ENCODE measurements around the gene RXRG. TPM values are rescaled to one million over a fixed set of nuclear protein-coding genes. Genes with fewer than 3 reads are reported as not detected.

Gene RXRG
- polyA plus RNA-seq, 3 donors = 3.5 to 12.3 (median 4.4) TPM

DNA sequence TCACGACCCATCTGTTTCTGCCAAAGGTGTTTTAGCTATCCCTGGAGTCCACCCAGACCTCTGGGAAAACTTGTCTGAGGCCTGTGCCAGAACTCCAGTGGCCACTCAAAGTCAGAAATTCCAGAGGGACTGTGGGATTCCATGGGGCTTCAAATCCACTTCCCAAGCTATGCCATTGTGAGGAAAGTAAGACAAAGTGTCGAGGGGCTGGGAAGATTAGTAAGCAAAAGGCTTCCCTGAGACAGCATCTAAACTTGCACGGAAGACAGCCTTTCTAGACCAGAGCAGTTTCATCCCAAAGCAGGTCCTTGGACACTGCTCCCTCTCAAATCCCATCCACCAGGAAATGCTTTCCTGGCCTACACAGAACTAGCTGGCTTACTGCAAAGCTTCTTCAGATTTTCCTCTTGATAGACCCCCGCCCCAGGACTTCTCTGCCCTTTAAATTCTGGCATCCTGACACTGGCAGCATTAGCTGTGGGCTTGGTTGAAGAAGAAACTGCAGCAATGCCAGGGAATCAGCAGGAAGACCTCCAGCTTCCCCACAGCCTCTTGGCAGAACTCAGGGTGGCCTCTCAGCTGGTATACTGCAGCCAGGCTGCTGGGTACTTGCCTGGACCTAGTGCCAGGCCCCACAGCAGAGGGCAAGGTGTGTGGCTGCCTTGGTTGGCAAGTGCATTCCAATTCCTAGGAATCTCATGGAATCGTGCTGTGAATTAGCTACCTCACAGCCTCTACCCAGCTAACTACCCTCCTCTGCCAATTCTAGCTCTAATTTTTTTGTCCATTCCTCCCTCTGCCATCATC is 61.1 kb downstream of the RXRG start:
- 62 to 69% (median 68%) methylated on average over 5 of the region's 5 CpGs for WGBS, 3 donors
- H3K27ac ChIP-seq (ENCODE audit: low read depth, low read length) = no peak overlapping the region

DNA sequence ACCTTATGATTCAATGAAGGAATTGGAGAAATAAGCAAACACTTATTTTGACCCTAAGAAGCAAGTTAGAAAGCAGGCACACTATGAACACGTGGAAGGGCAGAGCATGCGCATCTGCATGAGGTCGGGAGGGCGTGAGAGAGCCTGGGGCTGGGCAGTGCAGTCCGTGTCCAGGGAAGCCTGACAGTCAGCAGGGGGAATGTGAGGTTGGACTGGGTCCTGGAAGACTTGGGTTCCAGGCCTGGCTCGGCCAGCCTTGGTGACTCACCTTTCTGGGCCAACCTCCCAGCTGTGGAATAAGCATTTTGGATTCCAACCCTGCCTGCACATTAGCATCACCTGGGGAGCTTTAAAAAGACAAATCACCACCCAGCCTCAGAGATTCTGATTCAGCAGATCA is 61.9 kb downstream of the RXRG start:
- 55 to 63% (median 58%) methylated on average over 6 of the region's 6 CpGs for WGBS, 3 donors

DNA sequence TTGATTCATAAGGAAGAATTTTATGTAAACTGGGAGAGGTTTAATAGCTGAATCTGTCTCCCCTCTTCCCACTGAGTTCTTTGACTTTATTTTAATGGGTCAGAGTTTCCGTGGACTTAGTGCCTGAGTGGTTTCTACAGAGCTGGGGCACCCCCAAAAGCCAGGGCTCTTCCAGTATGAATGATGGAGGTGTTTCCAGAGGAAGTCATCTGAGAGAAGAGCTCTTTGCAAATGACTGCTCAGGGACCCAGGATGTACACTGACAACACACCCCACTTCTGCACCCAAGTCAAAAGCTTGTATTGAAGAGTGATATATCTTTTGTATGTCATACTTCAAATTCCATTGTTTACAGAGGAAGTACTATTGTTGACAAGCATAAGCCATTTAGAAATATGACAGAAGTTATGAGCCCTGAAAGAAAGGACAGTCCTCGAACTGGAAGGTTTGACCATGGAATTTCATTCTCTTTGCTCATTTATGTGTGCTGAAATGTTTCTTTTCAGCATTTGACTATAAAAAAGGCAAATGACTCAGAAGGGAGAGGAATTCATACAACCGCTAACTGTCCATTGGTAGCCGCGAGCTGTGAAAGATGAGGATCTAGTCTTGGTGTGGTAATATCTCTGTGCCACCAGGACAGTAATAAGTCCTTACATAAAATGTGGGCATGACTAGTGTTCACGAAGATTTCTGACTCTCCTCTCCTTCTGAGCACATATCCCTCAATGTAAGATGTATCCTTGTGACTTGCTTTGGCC is 63.0 kb downstream of the RXRG start:
- 79 to 90% (median 80%) methylated on average over 6 of the region's 6 CpGs for WGBS, 3 donors
- no peak overlapping the region for H3K27ac ChIP-seq (ENCODE audit: low read depth, low read length)

More for the DNA sequence above, 61.9 kb downstream of the RXRG start:
- no peak overlapping the region for H3K27ac ChIP-seq (ENCODE audit: low read depth, low read length)

DNA sequence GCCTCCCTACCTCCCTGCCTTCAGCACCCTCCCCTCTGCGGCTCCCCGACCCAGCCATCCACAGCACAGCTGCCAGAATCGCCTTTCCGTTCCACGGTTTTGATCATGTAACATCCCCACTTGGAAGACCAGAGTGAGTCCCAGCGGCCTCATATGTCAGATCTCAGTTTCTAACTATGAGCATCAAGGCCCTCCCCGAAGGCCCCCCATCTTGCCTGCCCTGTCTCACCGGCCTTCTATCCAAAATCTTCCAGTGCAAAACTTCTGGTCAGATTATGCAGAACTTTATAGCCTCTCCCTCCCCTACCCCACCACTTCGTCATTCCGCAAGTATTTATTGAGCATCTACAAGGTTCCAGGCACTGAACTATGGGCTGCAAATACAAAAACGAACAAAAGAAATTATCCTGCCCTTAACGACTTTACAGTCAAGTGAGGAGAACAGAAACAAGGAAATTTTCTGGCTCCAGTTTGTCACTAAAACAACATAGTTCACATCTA is 68.1 kb downstream of the RXRG start:
- WGBS, 3 donors = 9 to 21% (median 15%) methylated on average over 12 of the region's 12 CpGs
- no peak overlapping the region for H3K27ac ChIP-seq (ENCODE audit: low read depth, low read length)

DNA sequence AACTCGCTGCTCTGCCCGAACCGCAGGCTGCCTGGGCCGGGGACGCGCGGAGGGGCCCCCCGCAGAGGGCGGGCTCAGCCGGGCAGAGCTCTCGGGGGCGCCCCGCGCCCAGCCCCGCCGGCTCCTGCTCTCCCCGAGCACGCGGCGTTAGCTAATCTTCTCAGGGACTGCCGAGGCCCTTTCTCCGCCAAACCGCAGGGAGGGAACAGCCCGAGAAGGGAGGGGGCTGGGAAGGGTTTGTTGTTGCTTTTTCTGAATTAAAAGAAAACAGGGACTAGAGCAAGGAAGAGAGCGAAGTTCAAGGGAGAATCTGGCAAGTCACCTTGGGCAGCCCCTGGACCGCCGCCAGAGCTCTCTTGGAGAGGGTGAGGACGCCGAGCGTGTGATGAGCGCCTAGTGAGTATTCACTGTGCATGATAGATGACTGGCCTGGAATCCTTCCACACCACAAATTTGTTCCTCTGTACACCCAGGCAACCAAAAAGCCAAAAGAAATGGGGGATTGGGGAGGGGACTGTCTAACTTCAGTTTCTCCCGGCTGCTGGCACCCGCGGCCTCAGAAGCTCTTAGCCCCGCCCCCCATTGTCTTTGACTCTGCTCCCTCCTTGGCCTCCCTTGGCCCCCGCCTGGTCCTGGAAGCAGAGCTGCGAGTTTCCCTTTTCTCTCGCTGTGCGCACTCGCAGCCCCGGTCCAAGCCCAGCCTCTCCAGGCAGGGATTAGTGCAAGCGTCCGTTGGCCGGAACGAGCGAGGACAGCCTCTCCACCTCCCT is 68.7 kb downstream of the RXRG start:
- WGBS, 3 donors = 1 to 2% (median 1%) methylated on average over 45 to 46 of the region's 46 CpGs
- H3K27ac ChIP-seq (ENCODE audit: low read depth, low read length) = peak overlapping the region; percentile 60

DNA sequence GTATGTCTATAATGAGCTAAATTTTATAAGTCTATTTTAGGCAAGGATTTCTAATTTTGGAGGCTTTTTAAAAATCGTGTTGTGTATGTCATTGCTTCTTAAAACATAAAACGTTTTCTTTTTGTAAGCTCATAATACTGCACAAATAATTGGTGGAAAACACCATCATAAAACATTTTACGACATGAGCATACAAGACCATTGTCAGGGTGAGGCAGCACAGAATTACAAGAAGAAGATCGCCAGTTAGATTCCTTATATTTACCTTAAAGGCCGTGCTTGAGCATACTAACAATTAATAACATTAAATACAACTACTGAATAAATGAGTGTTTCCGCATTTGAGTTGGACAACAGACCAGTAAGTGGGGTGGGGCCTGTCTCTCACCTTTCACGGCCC is 69.3 kb downstream of the RXRG start:
- WGBS, 3 donors = 18 to 32% (median 21%) methylated on average over 7 of the region's 7 CpGs
- peak overlapping the region; percentile 60 for H3K27ac ChIP-seq (ENCODE audit: low read depth, low read length)

DNA sequence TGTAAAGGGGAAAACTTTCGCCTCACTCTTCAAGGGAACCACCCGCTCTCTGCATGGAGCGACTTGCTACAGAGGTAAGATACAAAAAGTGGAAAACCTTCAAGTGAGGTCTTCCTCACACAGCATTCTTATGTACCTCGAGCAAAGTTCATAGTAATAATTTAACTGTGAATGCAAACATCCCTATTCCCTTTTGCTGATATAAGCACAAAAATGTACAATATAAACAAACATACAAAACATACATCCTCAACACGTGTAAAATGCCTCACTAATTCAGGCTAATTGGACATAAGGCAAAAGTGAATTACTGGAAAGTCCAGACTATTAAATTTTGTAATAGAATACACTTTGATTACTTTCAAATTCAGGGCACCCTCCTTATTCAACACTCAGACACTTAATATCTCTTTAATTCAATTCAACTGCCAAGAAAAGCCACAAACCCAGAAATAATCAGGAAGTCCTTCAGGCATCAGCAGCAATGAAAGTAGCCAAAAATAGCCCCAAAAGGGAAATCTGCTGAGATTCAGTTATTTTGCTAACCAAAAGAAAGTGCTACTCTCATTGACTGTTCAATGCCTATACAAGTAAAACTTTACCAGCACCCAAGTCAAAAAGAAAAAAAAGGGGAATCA is 73.2 kb downstream of the RXRG start:
- WGBS, 3 donors = 30 to 37% (median 35%) methylated on average over 5 of the region's 5 CpGs
- no peak overlapping the region for H3K27ac ChIP-seq (ENCODE audit: low read depth, low read length)

DNA sequence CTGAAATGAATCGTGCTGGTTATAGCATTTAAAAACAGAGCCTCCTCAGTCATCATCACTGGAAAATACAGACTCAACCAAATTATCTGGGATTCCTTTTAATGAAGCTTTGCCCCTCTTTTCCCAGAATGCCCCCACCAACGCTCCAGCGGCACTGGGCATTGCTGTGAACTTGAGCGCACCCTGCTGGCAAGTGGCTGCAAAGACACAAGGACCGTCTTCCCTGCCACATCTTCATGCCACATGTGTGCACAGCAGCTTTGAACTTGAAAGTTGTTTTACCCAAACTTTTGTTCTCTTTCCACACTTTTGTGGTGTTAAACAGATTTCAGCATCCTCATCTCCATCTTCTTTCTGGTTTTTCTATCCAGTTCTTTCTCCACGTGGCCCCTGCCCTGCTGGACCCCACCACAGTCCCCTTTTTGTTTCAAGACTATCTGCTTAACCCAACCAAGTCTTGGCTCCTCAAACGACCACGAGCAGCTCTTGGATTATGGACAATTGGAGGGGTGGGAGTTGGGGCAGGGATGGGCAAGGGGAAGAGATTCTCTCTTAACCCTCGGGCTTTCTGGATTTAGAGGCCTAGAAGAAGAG is 75.6 kb downstream of the RXRG start:
- WGBS, 3 donors = 20 to 21% (median 21%) methylated on average over 9 of the region's 9 CpGs
- H3K27ac ChIP-seq (ENCODE audit: low read depth, low read length) = no peak overlapping the region

DNA sequence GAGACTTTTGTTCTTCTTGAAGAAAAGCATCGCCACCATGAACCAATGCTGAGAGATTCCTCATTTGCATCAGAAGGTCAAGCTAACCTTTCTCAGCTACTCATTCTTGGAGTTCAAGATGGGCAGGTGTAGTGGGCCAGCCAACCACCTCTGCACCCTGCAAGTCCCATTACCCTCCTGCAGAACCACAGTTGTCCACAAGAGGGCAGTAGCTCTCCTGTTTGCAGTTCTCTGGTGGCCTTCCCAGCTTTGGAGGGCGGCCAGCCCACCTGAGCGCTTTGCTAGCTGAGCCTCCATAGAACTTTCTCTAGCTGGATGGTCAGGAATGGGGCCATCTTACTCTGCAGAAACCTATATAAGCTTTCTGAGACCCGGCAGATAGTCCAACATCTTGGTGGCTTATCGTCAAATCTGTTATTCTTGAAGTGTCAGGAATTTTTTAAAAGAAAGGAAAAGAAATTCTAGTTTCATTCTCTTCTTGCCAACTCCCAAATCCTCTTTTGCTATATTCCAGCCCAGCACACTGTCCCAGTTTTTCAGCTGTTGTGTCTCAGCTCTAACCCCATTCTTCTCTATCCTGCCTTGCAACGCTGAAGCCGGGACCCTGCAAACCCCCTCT is 77.4 kb downstream of the RXRG start:
- 45 to 47% (median 45%) methylated on average over 7 of the region's 7 CpGs for WGBS, 3 donors

DNA sequence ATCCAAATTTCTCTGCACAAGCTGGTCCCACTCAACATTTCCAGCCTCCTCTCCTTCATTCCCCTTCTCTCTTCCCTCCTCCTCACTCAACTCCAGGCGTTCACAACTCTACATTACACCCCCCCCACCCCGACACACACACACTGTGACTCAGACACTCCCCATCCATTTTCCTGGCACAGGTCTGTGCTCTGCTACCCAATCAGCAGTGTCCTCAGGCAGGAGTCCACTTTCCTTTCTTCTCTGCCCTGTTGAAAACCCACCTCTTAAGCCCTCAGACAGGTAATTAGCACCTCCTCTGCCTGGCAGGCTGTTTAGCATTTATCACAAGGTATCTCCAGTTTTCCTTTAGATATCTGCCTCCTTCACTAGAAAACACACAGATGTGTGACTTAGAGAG is 79.6 kb downstream of the RXRG start:
- no peak overlapping the region for H3K27ac ChIP-seq (ENCODE audit: low read depth, low read length)
- 39 to 61% (median 40%) methylated on average over 2 of the region's 2 CpGs for WGBS, 3 donors

More for the DNA sequence above, 77.4 kb downstream of the RXRG start:
- no peak overlapping the region for H3K27ac ChIP-seq (ENCODE audit: low read depth, low read length)

DNA sequence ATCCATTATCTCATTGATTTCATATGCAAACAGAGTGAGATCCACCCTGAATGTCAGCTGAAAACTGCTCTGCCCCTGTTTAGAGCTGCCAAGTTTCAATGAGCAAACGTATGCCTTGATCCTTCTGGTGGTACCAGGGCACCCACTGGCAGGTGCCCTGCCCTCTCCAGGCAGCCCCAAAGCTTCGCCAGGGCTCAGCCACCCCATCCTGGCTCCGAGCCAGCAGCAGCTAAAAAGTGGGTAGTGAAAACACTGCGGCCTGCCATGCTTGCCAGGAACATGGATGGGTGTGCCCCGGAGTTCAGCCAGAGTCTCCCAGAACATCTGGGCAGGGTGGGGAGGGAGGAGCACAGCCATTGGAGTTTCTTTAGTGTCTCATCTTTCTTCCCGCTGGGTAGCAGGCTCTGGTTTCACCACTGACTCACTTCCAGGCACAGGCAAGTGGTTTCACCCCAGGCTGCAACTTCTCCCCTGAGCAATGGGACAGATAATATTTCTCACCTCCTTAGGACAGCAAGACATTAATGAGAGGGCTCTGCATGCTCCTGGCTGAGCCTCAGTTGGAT is 80.3 kb downstream of the RXRG start:
- 26 to 36% (median 27%) methylated on average over 6 of the region's 6 CpGs for WGBS, 3 donors
- no peak overlapping the region for H3K27ac ChIP-seq (ENCODE audit: low read depth, low read length)

DNA sequence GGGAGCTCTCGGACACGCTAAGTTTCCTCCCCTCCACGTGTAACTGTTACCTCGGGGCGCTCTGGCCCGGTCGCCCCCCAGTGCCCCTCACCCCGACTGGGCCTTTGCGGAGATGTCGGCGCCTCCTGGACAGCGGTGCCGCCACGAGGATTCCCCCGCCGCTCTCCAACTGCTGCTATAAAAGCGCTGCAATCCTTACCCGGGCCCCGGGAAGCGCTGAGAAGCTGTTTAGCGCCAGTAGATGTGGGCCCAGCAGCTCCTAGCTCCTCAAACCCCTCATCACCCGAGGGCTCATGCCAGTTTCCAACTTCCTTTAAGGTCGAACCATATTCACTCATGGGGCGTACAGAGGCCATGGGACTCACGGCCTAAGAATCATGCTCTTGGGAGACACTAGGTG is 88.0 kb downstream of the RXRG start:
- WGBS, 3 donors = 13 to 22% (median 15%) methylated on average over 21 to 25 of the region's 25 CpGs
- no peak overlapping the region for H3K27ac ChIP-seq (ENCODE audit: low read depth, low read length)

DNA sequence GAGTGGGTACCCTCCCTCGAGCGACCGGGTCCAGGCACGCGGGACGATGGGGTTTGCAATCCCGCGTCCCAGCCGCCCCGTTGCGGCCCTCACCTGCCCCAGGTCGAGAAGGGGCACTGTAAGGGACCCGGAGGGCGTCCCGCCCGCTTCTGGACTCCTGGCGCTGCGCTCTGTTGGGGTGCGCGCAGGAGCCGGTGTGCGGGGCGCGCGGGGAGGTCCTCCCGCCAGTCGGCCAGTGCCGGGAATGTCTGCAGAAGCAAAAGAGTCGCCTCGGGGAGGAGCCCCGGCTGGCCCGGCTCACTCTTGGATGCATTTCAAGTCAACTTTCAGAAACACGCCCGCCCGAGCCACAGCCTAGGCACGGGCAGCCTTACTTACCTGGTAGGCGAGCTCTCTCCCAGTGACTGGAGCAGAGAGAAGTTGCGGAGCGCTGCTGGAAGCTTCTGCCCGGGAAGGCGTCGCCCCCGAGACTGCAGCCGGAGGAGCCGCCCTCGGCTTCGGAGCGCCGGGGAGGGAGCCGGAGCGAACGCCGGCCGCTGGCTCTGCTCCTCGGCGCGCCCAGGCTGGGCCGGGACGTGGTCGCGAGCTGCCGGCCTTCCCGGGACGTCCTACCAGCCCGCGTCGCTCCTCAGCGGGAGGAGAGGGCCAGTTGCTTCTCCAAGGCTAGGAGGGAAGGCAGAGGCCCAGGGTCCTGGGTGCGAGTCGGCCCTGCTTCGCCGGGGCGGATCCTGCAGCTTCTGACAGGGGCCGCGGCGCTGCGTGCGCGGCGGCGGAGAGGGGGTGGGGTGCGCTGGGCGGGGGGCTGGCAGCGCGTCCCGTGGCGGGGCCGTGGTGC is 88.7 kb downstream of the RXRG start, which contains the start of gene LMX1A:
TSS of gene LMX1A (minus strand) at position 739 of the 835 bp plus-strand sequence. CDS start 1,156 bp downstream, outside the sequence.
- 1 to 3% (median 1%) methylated on average over 69 to 88 of the region's 88 CpGs for WGBS, 3 donors

DNA sequence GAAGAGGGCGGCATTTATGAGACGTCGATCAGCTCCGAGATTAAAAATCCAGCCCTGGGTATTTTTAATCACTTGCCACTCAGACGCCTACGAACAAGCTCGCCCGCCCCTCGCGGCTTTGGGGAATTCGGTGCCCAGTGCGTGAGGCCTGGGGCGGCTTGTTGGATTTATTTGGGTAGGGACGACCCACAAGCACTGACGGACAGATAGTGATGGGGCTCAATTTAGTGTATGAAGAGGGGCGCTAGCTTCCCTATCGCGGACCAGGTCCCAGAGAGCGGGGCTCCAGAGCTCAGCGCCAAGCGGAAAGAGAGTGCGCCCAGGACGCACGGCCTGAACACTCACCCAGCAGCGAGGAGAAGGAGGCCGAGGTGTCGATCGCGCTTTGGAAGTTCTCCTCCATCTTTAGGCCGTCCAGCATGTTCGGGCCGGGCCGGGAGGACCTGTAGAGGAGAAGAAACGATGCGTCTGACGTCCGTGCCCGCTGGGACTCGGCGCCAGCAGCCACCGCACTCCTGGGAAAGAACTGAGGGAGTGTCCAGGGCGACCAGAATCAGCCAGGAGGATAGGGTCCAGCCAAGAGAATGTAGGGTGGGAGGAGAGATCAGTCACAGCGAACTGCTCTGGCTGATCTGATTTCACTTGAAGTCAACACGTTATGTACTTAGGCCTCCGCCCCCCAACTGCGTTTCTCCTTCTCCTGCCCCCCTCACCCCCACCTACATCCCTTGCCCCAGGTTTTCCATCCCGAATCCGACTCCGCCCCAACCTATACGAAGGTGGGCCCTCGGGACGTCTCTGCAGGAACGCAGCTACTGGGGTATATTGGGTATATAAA is 89.6 kb downstream of the RXRG start:
- 5 to 15% (median 8%) methylated on average over 53 of the region's 53 CpGs for WGBS, 3 donors
- no peak overlapping the region for H3K27ac ChIP-seq (ENCODE audit: low read depth, low read length)

More for the DNA sequence above, 88.7 kb downstream of the RXRG start, which contains the start of gene LMX1A:
- no peak within 1 kb of the TSS for H3K27ac ChIP-seq (ENCODE audit: low read depth, low read length)

DNA sequence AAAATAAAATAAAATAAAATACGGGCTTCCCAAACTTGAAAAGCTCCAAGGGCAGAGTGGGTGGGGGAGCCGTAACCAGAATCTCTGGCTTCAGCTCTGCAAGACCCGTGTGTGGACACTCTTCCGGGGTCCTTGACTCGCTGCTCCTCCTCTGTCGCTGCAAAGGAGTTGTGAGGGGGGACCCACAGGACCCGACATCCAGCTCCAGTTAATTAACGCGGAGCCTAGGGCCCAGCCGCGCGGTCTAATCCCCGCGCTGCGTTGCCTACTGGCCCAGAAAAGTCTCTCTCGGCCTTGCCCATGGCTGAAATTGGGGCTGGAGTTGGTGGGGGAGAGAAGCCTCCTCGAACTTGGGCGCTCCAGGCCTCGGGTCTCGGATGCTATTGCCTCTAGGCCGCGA is 90.2 kb downstream of the RXRG start:
- no peak overlapping the region for H3K27ac ChIP-seq (ENCODE audit: low read depth, low read length)
- WGBS, 3 donors = 9 to 20% (median 17%) methylated on average over 22 of the region's 22 CpGs

Data from adipose tissue (tissue), 3 donors.